Mucosa of rectum (tissue), 2 donors: ENCODE results near the gene CES1.
"Not testable (repeated sequence)": the region's sequence is repeated elsewhere in the genome, so short reads cannot be mapped to it uniquely, and the experiment has no call there.

Experiments
- H3K27ac ChIP-seq, 2 donors: one replicate each; pipeline ENCODE4 v1.7.0; 2013; ENCODE audit warnings: inconsistent platforms in 2 of 2, low read depth in 2 of 2, low read length in 2 of 2
- H3K27me3 ChIP-seq, 2 donors: one replicate each; pipeline ENCODE4 v1.7.0; 2013; ENCODE audit warnings: low read length in 2 of 2; ENCODE audit not compliant: control insufficient read depth in 2 of 2, insufficient read depth in 2 of 2
- H3K36me3 ChIP-seq, 2 donors: one replicate each; pipeline ENCODE4 v1.7.0; 2013; ENCODE audit warnings: low read length in 2 of 2; ENCODE audit not compliant: control insufficient read depth in 2 of 2, insufficient read depth in 2 of 2
- H3K4me1 ChIP-seq, 2 donors: one replicate each; pipeline ENCODE4 v1.7.0; 2013; ENCODE audit warnings: low read length in 2 of 2, mild to moderate bottlenecking in 1 of 2; ENCODE audit not compliant: control insufficient read depth in 2 of 2, insufficient read depth in 2 of 2
- H3K4me3 ChIP-seq, 2 donors: one replicate each; pipeline ENCODE4 v1.7.0; 2013; ENCODE audit warnings: low read length in 2 of 2
- H3K9ac ChIP-seq, 2 donors: one replicate each; pipeline ENCODE4 v1.7.0; 2013; ENCODE audit warnings: low read length in 2 of 2, low read depth in 1 of 2, mild to moderate bottlenecking in 1 of 2
- H3K9me3 ChIP-seq, 2 donors: one replicate each; pipeline ENCODE4 v1.7.0; 2013; ENCODE audit warnings: low read length in 2 of 2; ENCODE audit not compliant: control insufficient read depth in 2 of 2
- donor health status: healthy.
- donor health status: Normal muscosa, but diverticular disease.

Gene CES1

DNA sequence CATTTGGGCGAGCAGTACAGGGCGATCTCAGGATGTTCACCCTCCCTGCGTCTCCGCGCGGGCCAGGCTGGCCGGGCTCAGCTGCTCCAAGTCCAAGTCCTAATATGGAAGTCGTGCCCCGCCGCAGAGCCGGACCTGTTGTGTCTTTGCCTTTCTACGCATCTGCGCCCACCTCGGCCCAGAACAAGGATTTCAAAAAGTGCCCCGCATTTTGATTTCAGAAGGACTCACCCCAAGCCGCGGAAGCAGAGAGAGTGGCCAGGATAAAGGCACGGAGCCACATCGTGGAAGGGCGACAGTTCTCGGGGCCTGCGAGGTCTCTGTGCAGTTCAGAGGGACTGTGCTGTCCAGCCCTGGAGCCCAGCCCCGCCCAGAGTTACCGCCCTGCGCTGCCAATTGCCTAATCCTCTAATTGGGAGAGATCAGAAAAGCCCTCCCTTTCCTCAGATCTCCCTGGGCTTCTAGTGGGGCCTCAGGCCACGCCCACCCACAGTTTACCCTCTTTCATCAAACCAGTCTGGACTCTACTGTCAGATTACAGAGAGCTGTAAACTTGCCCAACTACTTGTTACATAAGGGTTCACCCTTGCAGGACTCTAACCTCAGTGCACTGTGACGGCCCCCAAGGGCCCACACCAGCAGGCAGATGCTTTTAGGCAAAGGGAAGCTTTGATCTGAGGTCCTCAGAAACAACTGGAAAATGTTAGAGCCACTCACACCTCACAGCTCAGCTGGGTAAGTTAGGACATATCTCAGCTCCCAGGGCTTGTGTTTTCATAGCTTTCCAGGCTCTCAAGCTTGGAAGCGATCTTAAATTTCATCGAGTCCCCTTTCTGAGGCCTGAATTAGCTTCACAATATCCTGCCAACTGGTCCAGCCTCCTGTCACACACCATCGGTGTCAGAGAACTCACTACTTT, at the start of gene CES1:
TSS of gene CES1 (minus strand) at position 324 of the 919 bp plus-strand sequence. CDS start at position 283, 41 bp downstream.
- Histone ChIP-seq H3K9me3 (no peaks in the 10 kb centered on the region), H3K36me3 (no peaks in the 10 kb centered on the region), H3K4me3 (no peak within 1 kb of the TSS), H3K9ac (no peak within 1 kb of the TSS), H3K4me1 (no peaks in the 10 kb centered on the region), H3K27ac (peak within 1 kb of the TSS; percentile 16 to 29), H3K27me3 (no peaks in the 10 kb centered on the region)

- no peaks in the 10 kb centered on the region for H3K9me3 ChIP-seq
- no peaks in the 10 kb centered on the region for H3K27me3 ChIP-seq
- no peaks in the 10 kb centered on the region for H3K36me3 ChIP-seq
- no peak overlapping the region for H3K4me3 ChIP-seq
- no peak overlapping the region for H3K9ac ChIP-seq
- no peak overlapping the region for H3K27ac ChIP-seq
- no peaks in the 10 kb centered on the region for H3K4me1 ChIP-seq
Observed at GRCh38 chr16:55876854-55877253, 44.0 kb upstream of the CES1 start.

- Histone ChIP-seq H3K4me1 (no peaks in the 10 kb centered on the region), H3K27me3 (no peaks in the 10 kb centered on the region), H3K9me3 (no peaks in the 10 kb centered on the region), H3K36me3 (no peaks in the 10 kb centered on the region), H3K9ac (no peak within 1 kb of the TSS), H3K27ac (no peak within 1 kb of the TSS), H3K4me3 (no peak within 1 kb of the TSS)
Observed at GRCh38 chr16:55875273-55875672, 42.4 kb upstream of the CES1 start, which contains the start of gene CES5A. CES5A (minus strand) TSS chr16:55875373; CDS start chr16:55875221, 152 bp downstream.

DNA sequence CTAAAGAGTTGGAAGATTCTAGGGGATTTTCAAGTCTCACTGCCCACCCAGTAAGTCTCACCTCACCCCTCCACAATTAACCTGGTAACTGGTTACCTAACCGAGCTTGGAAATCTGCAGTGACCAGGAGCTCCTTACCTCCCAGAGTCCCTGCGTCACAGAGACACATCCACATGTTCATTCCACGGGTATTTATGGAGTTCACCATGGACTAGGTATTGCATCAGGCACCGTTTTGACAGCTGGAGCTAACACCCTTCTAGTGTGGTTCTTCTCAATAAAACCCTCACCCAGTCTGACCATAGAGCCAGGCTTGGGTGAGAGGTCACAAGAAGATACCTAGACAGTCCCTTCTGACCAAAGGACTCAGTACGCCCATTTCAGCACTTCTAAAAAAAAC, 40.2 kb upstream of the CES1 start:
- H3K4me1 ChIP-seq, result no peaks in the 10 kb centered on the region

DNA sequence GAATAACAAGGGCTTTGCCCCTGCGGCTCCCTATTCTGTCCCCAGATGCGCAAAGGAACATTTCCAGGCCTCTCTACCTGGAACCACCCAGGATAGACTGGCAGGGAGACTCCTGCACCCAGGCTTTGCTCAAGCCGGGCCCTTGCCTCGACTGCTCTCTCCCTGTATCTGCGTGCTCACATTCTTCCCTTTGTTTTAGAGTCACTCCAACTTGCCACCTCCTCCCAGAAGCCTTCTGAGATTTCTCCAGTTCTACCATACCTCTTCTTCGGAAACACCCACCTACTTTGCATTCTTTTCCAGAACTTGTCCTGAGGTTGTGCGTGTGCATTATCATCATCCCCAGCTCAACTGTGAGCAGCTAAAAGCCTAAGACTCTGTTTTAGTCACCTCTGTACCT, 39.2 kb upstream of the CES1 start:
- Histone ChIP-seq H3K4me3 (no peak overlapping the region), H3K27me3 (no peaks in the 10 kb centered on the region), H3K36me3 (no peaks in the 10 kb centered on the region), H3K9me3 (no peaks in the 10 kb centered on the region), H3K9ac (no peak overlapping the region), H3K27ac (no peak overlapping the region), H3K4me1 (no peaks in the 10 kb centered on the region)

More for the DNA sequence above, 40.2 kb upstream of the CES1 start:
- Histone ChIP-seq H3K36me3 (no peaks in the 10 kb centered on the region), H3K27ac (no peak overlapping the region), H3K4me3 (no peak overlapping the region), H3K9me3 (no peaks in the 10 kb centered on the region), H3K9ac (no peak overlapping the region), H3K27me3 (no peaks in the 10 kb centered on the region)

DNA sequence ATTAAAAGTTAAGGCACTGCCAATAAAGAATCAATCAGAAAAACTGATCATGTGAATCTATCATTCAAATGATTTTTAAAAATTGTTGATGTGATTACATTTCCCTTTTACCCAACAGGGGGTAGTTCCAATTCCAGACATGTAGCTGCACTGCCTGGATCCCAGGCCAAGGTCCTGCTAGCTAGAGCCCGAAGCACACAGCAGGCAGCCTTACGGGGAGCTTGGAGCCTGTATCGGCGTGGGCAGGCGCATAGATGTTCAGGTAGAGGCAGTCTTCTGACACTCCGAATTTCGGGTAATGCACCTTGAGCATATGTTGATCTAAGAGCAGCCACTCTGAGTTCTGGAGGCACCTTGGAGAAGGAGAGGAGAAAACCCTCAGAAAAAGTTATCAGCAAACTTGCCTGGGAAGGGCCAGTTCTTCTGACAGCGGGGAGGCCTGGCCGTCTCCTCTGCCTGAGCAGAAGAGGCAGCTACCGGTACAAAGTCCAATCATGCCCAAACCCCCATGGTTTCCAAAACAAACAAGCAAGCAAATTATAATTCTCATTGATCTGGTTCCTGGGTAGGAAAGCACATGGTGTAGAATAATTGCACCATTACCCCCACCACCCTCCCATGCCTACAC, 38.6 kb upstream of the CES1 start:
- Histone ChIP-seq H3K36me3 (no peaks in the 10 kb centered on the region), H3K9ac (no peak overlapping the region), H3K9me3 (no peaks in the 10 kb centered on the region), H3K4me1 (no peaks in the 10 kb centered on the region), H3K27me3 (no peaks in the 10 kb centered on the region), H3K27ac (no peak overlapping the region), H3K4me3 (no peak overlapping the region)

GRCh38 chr16:55868980-55869379, 36.1 kb upstream of the CES1 start:
- H3K36me3 ChIP-seq, result no peaks in the 10 kb centered on the region
- H3K27ac ChIP-seq, result no peak overlapping the region
- H3K4me1 ChIP-seq, result no peaks in the 10 kb centered on the region
- no peaks in the 10 kb centered on the region for H3K9me3 ChIP-seq
- no peaks in the 10 kb centered on the region for H3K27me3 ChIP-seq
- no peak overlapping the region for H3K4me3 ChIP-seq
- H3K9ac ChIP-seq, result no peak overlapping the region

DNA sequence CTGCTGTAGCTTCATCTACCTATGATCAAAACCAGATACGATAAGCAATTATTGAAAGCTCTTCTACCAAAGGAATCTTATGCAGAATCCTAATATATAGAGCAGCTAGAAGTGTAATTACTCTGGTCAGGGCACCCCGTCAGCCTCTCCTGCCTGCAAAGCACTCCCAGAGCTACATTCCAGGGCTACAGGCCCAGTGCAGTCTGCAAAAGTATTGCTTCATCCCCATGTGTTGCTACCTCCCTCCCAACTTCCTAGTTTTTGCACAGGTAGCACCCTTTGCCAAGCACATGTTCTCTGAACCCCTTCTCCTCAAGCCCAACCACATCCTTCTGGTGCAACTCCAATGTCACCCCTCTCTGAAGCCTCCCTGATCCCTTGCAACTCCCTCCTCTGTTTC, 35.2 kb upstream of the CES1 start:
- Histone ChIP-seq H3K9ac (no peak overlapping the region), H3K4me3 (no peak overlapping the region), H3K27me3 (no peaks in the 10 kb centered on the region), H3K27ac (no peak overlapping the region), H3K9me3 (no peaks in the 10 kb centered on the region), H3K36me3 (no peaks in the 10 kb centered on the region), H3K4me1 (no peaks in the 10 kb centered on the region)

DNA sequence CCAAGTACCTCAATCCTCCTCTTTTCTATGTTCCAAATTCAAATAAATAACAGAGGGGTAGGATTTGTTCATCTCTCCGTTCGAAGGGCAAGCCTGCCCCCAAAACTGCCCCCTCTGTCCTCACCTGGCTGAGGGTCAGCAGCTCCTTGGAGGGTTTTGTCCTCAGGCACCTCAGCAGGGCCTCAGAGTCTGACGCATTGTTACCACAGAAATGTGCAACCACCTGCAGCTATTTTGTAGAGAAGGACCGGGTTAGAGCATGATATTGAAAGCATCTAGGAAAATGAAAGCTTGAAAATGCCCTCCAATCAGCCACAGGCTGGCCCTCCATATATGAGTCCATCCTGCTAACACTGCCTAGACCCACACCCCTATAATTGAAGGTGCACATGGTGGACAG, 28.4 kb upstream of the CES1 start:
- Histone ChIP-seq H3K4me1 (no peaks in the 10 kb centered on the region), H3K27ac (no peak overlapping the region), H3K36me3 (no peaks in the 10 kb centered on the region), H3K9ac (no peak overlapping the region), H3K9me3 (no peaks in the 10 kb centered on the region), H3K4me3 (no peak overlapping the region), H3K27me3 (no peaks in the 10 kb centered on the region)

DNA sequence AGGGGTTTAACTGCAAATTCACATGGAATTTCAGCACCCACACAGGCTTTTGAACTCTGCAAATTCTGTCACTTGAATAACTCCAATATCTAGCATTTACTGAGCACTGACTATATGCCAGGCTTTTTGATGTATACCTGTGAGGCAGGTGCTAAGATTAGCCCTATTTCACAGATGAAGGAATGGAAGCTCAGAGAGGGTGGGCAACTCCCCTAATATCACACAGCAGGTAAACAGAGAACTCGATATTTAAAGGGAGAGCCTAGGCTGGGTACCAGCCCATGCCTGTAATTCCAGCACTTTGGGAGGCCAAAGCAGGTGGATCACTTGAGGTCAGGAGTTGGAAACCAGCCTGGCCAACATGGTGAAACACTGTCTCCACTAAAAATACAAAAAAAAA, 24.8 kb upstream of the CES1 start:
- H3K9me3 ChIP-seq, H3K27ac ChIP-seq, H3K36me3 ChIP-seq, H3K27me3 ChIP-seq, H3K9ac ChIP-seq, H3K4me3 ChIP-seq, H3K4me1 ChIP-seq: not testable (repeated sequence)
